ENCODE results near the gene PTCH1. TPM values are rescaled to one million over a fixed set of nuclear protein-coding genes. Genes with fewer than 3 reads are reported as not detected.
A peak's percentile ranks its signal among the peaks of the same experiment; 100 is the strongest.

The PTCH1 gene
- total and polyA plus RNA-seq, 2 experiments from 2014 or later: 36.8 to 44.1 TPM

DNA sequence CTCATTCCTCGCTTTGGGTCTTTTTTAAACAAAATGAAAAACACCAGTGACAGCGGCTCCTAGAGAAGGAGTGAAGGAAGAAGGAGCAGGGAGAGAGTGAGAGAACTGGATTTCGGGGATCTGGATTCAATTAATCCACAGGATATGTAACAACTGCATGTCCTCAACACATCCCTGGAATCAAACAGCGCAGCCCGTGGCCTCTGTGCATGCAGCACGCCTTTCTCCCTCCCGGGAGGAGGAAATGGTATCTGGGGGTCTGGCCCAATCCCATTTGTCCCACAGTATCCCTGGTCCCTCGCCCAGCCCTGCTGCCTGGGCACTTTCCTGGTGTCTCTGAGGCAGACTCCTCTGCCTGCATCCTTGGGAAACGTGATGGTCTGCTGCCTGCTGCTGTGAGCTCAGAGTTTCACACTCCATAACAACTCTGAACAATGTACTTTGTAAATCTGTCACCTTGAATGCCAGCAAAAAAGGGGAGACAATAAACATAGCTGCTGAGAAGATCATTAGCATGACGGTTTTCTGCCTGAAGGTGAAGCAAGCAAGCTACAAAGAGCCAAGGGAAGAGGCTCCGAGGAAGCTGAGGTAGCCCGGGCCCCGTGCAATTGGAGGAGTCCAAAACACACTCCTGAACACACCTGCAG lies 56.1 kb downstream of the PTCH1 start:
- H3K4me2 ChIP-seq: no peak overlapping the region
- H3K27ac ChIP-seq: peak overlapping the region; percentile 90
- no peak overlapping the region for H3K4me3 ChIP-seq
- peaks cover 28% of the 10 kb centered on the region for H4K20me1 ChIP-seq (ENCODE audit: insufficient read depth, poor library complexity, severe bottlenecking)
- DNase-seq (ENCODE audit: low spot score): peak; percentile 54
- no peak for TF ChIP-seq EZH2 (IDR thresholded peaks at IDR 0.05; ENCODE audit: borderline replicate concordance)
- no peak for TF ChIP-seq EZH2phosphoT487 (IDR thresholded peaks at IDR 0.05; ENCODE audit: low read depth, severe bottlenecking, unreplicated experiment)
- TF ChIP-seq, protein P1, sequence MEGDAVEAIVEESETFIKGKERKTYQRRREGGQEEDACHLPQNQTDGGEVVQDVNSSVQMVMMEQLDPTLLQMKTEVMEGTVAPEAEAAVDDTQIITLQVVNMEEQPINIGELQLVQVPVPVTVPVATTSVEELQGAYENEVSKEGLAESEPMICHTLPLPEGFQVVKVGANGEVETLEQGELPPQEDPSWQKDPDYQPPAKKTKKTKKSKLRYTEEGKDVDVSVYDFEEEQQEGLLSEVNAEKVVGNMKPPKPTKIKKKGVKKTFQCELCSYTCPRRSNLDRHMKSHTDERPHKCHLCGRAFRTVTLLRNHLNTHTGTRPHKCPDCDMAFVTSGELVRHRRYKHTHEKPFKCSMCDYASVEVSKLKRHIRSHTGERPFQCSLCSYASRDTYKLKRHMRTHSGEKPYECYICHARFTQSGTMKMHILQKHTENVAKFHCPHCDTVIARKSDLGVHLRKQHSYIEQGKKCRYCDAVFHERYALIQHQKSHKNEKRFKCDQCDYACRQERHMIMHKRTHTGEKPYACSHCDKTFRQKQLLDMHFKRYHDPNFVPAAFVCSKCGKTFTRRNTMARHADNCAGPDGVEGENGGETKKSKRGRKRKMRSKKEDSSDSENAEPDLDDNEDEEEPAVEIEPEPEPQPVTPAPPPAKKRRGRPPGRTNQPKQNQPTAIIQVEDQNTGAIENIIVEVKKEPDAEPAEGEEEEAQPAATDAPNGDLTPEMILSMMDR (IDR thresholded peaks at IDR 0.05; ENCODE audit: poor library complexity): no peak
- no peak overlapping the region for H2AFZ ChIP-seq
- no peaks in the 10 kb centered on the region for H3K9me3 ChIP-seq (ENCODE audit: low read depth)
- no peaks in the 10 kb centered on the region for H3K9me2 ChIP-seq (replicated peaks; ENCODE audit: insufficient read depth)
- peaks cover 54% of the 10 kb centered on the region for H3K79me2 ChIP-seq
- H3K27me3 ChIP-seq: no peaks in the 10 kb centered on the region
- peaks cover 69% of the 10 kb centered on the region for H3K4me1 ChIP-seq (ENCODE audit: insufficient read depth)
- 59% methylated on average over 13 of the region's 13 CpGs for WGBS (ENCODE audit: low lambda C conversion rate, missing lambda C conversion rate)
- H3K36me3 ChIP-seq (replicated peaks; ENCODE audit: insufficient read depth, low read depth): no peaks in the 10 kb centered on the region

DNA sequence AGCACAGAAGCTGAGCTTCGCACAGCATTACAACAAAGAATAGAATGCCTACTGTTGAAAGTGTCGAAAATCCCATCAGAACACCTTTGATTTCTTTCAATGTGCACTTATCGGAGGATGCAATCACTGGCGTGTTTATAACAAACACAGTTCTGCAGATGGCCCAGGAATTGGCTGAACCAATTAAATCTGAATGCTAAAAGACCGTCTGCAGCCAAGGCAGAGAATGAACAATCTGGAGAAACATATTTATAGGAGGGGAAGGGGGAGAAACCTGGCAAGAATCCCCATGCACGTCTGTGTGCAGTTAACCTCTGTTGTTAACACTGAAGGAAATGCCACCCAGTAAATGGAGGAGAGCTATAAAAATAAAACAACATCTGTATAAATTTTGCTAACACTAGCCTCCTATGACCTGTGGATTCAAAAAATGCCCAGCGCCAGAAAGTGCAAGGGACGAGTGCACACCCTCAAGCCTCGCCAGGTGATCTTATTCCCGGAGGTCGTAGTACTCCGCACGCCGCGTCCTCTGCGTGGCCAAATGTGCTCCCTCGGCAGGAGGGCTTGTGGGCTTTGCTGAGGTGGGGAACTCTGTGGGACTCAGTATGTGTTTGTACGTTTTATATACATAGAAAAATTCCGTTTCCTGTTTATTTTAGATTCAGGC lies 56.8 kb downstream of the PTCH1 start:
- H3K27me3 ChIP-seq: no peaks in the 10 kb centered on the region
- no peak for TF ChIP-seq EZH2phosphoT487 (IDR thresholded peaks at IDR 0.05; ENCODE audit: low read depth, severe bottlenecking, unreplicated experiment)
- TF ChIP-seq EZH2 (IDR thresholded peaks at IDR 0.05; ENCODE audit: borderline replicate concordance): no peak
- TF ChIP-seq, protein P1 (IDR thresholded peaks at IDR 0.05; ENCODE audit: poor library complexity): no peak
- no peaks in the 10 kb centered on the region for H3K9me2 ChIP-seq (replicated peaks; ENCODE audit: insufficient read depth)
- peaks cover 53% of the 10 kb centered on the region for H3K79me2 ChIP-seq
- H4K20me1 ChIP-seq (ENCODE audit: insufficient read depth, poor library complexity, severe bottlenecking): peaks cover 31% of the 10 kb centered on the region
- no peak overlapping the region for H3K4me3 ChIP-seq
- H2AFZ ChIP-seq: no peak overlapping the region
- peak overlapping the region; percentile 90 for H3K27ac ChIP-seq
- H3K4me2 ChIP-seq: peak overlapping the region; percentile 48
- peaks cover 69% of the 10 kb centered on the region for H3K4me1 ChIP-seq (ENCODE audit: insufficient read depth)
- no peaks in the 10 kb centered on the region for H3K9me3 ChIP-seq (ENCODE audit: low read depth)
- 52% methylated on average over 19 of the region's 19 CpGs for WGBS (ENCODE audit: low lambda C conversion rate, missing lambda C conversion rate)
- DNase-seq (ENCODE audit: low spot score): no peak
- no peaks in the 10 kb centered on the region for H3K36me3 ChIP-seq (replicated peaks; ENCODE audit: insufficient read depth, low read depth)

DNA sequence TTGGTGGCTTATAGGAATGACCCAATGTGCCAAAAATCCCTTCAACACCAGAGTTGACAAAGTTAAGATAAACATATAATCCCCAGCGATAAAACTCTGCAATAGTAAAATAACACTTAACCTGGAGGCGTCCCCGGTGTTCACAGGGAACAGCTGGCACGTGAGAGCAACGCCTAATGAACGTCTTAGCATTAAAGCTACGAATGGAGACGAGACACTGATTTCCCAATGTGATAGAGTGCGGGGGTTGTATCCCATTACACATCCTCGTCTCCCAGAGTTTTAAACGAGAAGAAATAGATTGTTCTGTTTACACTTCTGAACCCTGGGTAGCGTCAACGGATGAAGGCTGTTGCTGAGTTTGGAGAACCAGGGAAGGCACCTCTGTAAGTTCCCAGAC lies 57.6 kb downstream of the PTCH1 start:
- 47% methylated on average over 13 of the region's 13 CpGs for WGBS (ENCODE audit: low lambda C conversion rate, missing lambda C conversion rate)
- TF ChIP-seq, protein P1 (IDR thresholded peaks at IDR 0.05; ENCODE audit: poor library complexity): no peak
- no peak for TF ChIP-seq EZH2phosphoT487 (IDR thresholded peaks at IDR 0.05; ENCODE audit: low read depth, severe bottlenecking, unreplicated experiment)
- TF ChIP-seq EZH2 (IDR thresholded peaks at IDR 0.05; ENCODE audit: borderline replicate concordance): no peak
- Histone ChIP-seq H3K27me3 (no peaks in the 10 kb centered on the region), H3K36me3 (replicated peaks; ENCODE audit: insufficient read depth, low read depth) (no peaks in the 10 kb centered on the region), H3K79me2 (peaks cover 53% of the 10 kb centered on the region), H3K4me2 (peak overlapping the region; percentile 48), H3K9me3 (ENCODE audit: low read depth) (no peaks in the 10 kb centered on the region), H3K4me3 (no peak overlapping the region), H3K27ac (peak overlapping the region; percentile 90), H4K20me1 (ENCODE audit: insufficient read depth, poor library complexity, severe bottlenecking) (peaks cover 32% of the 10 kb centered on the region), H2AFZ (no peak overlapping the region), H3K4me1 (ENCODE audit: insufficient read depth) (peaks cover 67% of the 10 kb centered on the region), H3K9me2 (replicated peaks; ENCODE audit: insufficient read depth) (no peaks in the 10 kb centered on the region)
- DNase-seq (ENCODE audit: low spot score): peak; percentile 42

All from hepatocyte (in vitro differentiated cells).